NT2/D1 (cell line): Measurements from ENCODE around the gene ARG1.

Source experiments
- DNase-seq: peaks from one replicate; pipeline ENCODE4 v3.0.0-alpha.2; 2011; ENCODE audit warnings: low read depth, low spot score
- H3K27me3 ChIP-seq: 2 replicates; pipeline ENCODE4 v1.6.0; 2011; ENCODE audit warnings: mild to moderate bottlenecking; ENCODE audit not compliant: insufficient read length, insufficient read depth
- H3K36me3 ChIP-seq: 2 replicates; pipeline ENCODE4 v1.6.1; 2011; ENCODE audit warnings: mild to moderate bottlenecking, low read length, mixed read lengths; ENCODE audit not compliant: insufficient read depth, insufficient read length
- H3K4me1 ChIP-seq: 2 replicates; pipeline ENCODE4 v1.5.1; 2011; ENCODE audit not compliant: insufficient read depth, insufficient read length
- H3K4me3 ChIP-seq: 2 replicates; pipeline ENCODE4 v1.5.1; 2011; ENCODE audit warnings: low read depth; ENCODE audit not compliant: insufficient read length
- H3K9ac ChIP-seq: 2 replicates; pipeline ENCODE4 v1.6.0; 2011; ENCODE audit warnings: low read depth; ENCODE audit not compliant: insufficient read length
- H3K9me3 ChIP-seq: 2 replicates; pipeline ENCODE4 v1.5.1; 2011; ENCODE audit warnings: mild to moderate bottlenecking, low read length; ENCODE audit not compliant: insufficient read depth
- SUZ12 ChIP-seq: IDR thresholded peaks from 2 replicates; pipeline ENCODE4 v1.6.1; 2011; ENCODE audit not compliant: insufficient read length, insufficient read depth; ENCODE audit errors: extremely low read depth
- YY1 ChIP-seq: IDR thresholded peaks from 2 replicates; pipeline ENCODE4 v1.6.1; 2011; ENCODE audit not compliant: insufficient read length, insufficient read depth
- ZNF274 ChIP-seq: IDR thresholded peaks from 2 replicates; pipeline ENCODE4 v1.6.1; 2011; ENCODE audit warnings: mild to moderate bottlenecking, low read depth, low read length

Gene ARG1

GRCh38 chr6:131561925-131562707 is 10.9 kb upstream of the ARG1 start:
- TF ChIP-seq SUZ12 (no peak), YY1 (no peak), ZNF274 (no peak)

GRCh38 chr6:131565056-131565455 is 8.0 kb upstream of the ARG1 start:
- Histone ChIP-seq H3K4me1 (no peaks in the 10 kb centered on the region), H3K4me3 (no peak overlapping the region), H3K27me3 (no peaks in the 10 kb centered on the region), H3K9ac (no peak overlapping the region), H3K36me3 (no peaks in the 10 kb centered on the region), H3K9me3 (no peaks in the 10 kb centered on the region)
- TF ChIP-seq SUZ12 = no peak
- no peak for TF ChIP-seq ZNF274
- TF ChIP-seq YY1 = no peak
- DNase-seq = no peak

More at GRCh38 chr6:131561925-131562707, 10.9 kb upstream of the ARG1 start:
- Histone ChIP-seq H3K4me1 (no peaks in the 10 kb centered on the region), H3K27me3 (no peaks in the 10 kb centered on the region), H3K9ac (no peak overlapping the region), H3K36me3 (no peaks in the 10 kb centered on the region), H3K4me3 (no peak overlapping the region), H3K9me3 (no peaks in the 10 kb centered on the region)
- no peak for DNase-seq

- Histone ChIP-seq H3K4me3 (no peak overlapping the region), H3K9ac (no peak overlapping the region), H3K27me3 (no peaks in the 10 kb centered on the region), H3K36me3 (no peaks in the 10 kb centered on the region), H3K4me1 (no peaks in the 10 kb centered on the region), H3K9me3 (no peaks in the 10 kb centered on the region)
- DNase-seq = no peak
- TF ChIP-seq YY1 = no peak
- no peak for TF ChIP-seq SUZ12
- TF ChIP-seq ZNF274 = no peak
These were observed 4.3 kb upstream of the ARG1 start for GRCh38 chr6:131568726-131569125.

- TF ChIP-seq YY1 (no peak), SUZ12 (no peak), ZNF274 (no peak)
- no peak overlapping the region for H3K4me3 ChIP-seq
- H3K9ac ChIP-seq = no peak overlapping the region
- H3K9me3 ChIP-seq = no peaks in the 10 kb centered on the region
- H3K27me3 ChIP-seq = no peaks in the 10 kb centered on the region
- no peaks in the 10 kb centered on the region for H3K36me3 ChIP-seq
- no peak for DNase-seq
- no peaks in the 10 kb centered on the region for H3K4me1 ChIP-seq
These were observed 1.1 kb downstream of the ARG1 start for GRCh38 chr6:131574133-131574532.

- no peaks in the 10 kb centered on the region for H3K9me3 ChIP-seq
- H3K9ac ChIP-seq = no peak overlapping the region
- TF ChIP-seq YY1 = no peak
- no peak for TF ChIP-seq ZNF274
- no peak for TF ChIP-seq SUZ12
- H3K4me1 ChIP-seq = no peaks in the 10 kb centered on the region
- no peak overlapping the region for H3K4me3 ChIP-seq
- H3K36me3 ChIP-seq = no peaks in the 10 kb centered on the region
- no peak for DNase-seq
- no peaks in the 10 kb centered on the region for H3K27me3 ChIP-seq
These were observed 1.7 kb downstream of the ARG1 start for GRCh38 chr6:131574686-131575085.

- DNase-seq = no peak
- H3K4me1 ChIP-seq = no peaks in the 10 kb centered on the region
- no peak for TF ChIP-seq SUZ12
- TF ChIP-seq ZNF274 = no peak
- no peak for TF ChIP-seq YY1
- H3K4me3 ChIP-seq = no peak overlapping the region
- H3K36me3 ChIP-seq = peaks cover 5% of the 10 kb centered on the region
- H3K9ac ChIP-seq = no peak overlapping the region
- H3K9me3 ChIP-seq = no peaks in the 10 kb centered on the region
- H3K27me3 ChIP-seq = no peaks in the 10 kb centered on the region
These were observed 2.9 kb downstream of the ARG1 start for GRCh38 chr6:131575834-131576478.

- no peak for TF ChIP-seq ZNF274
- TF ChIP-seq YY1 = no peak
- TF ChIP-seq SUZ12 = no peak
- no peaks in the 10 kb centered on the region for H3K27me3 ChIP-seq
- H3K4me3 ChIP-seq = no peak overlapping the region
- H3K36me3 ChIP-seq = peaks cover 33% of the 10 kb centered on the region
- DNase-seq = no peak
- no peaks in the 10 kb centered on the region for H3K4me1 ChIP-seq
- no peak overlapping the region for H3K9ac ChIP-seq
- no peaks in the 10 kb centered on the region for H3K9me3 ChIP-seq
These were observed 8.5 kb downstream of the ARG1 start for GRCh38 chr6:131581523-131581922.
